Testis (tissue), 2 donors: ENCODE data around the gene SIL1.

ENCODE experiments used
- CTCF ChIP-seq, 3 experiments: fragments of 450-650 bp in 2 of 3; fragments of 200-600 bp in 1 of 3; sonication (generic) in 1 of 3; IDR thresholded peaks; one replicate each; pipeline ENCODE4 v1.5.1; 2016 to 2019; ENCODE audit warnings: antibody characterized with exemption in 3 of 3, mild to moderate bottlenecking in 2 of 3, moderate library complexity in 1 of 3
- POLR2A ChIP-seq: fragments of 450-650 bp; IDR thresholded peaks from one replicate; pipeline ENCODE4 v1.6.1; 2017; ENCODE audit warnings: antibody characterized with exemption, mild to moderate bottlenecking, moderate library complexity

GRCh38 chr5:138927979-138928378 is 270.2 kb downstream of the SIL1 start:
- TF ChIP-seq CTCF (IDR thresholded peaks at IDR 0.05) (no peak), POLR2A (no peak)
